ENCODE results near the gene PCED1B. TPM values are rescaled to one million over a fixed set of nuclear protein-coding genes. Genes with fewer than 3 reads are reported as not detected.

PCED1B gene
- total RNA-seq, 1 experiment from 2014 or later, result 3.3 TPM

DNA sequence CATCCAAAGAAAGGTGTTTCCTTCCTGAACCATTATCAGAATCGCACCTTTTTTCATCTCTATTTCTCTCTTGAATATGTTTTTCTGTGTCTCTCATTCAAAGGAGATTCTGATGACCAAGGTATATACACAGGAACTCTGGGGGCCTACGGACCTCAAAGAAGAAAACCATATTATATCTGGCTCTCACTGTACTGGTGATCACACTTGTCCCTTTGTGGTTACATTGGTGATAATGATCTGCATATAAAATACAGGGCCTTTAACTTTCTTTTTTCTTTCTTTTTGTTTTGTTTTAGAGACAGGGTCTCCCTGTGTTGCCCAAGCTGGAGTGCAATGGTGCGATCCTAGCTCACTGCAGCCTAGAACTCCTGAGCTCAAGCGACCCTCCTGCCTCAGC is 185.5 kb downstream of the PCED1B start:
- H3K56ac ChIP-seq (ENCODE audit: insufficient read length, low read depth, low read length), result no peak overlapping the region
- no peaks in the 10 kb centered on the region for H3K4me1 ChIP-seq (ENCODE audit: insufficient read depth, low read length)
- H3K27ac ChIP-seq (ENCODE audit: insufficient read length, low read depth, low read length), result no peak overlapping the region
- H3K4me3 Mint-ChIP-seq, result no peak overlapping the region
- H3K79me1 ChIP-seq (ENCODE audit: insufficient read depth, low read depth, low read length, poor library complexity, severe bottlenecking), result no peaks in the 10 kb centered on the region
- no peaks in the 10 kb centered on the region for H3K9me3 Mint-ChIP-seq
- no peak overlapping the region for H2BK5ac ChIP-seq (ENCODE audit: insufficient read length, low read length)
- H2BK120ac ChIP-seq (ENCODE audit: low read depth, low read length, poor library complexity, severe bottlenecking), result no peak overlapping the region
- no peak overlapping the region for H2BK15ac ChIP-seq (ENCODE audit: low read depth, low read length)
- no CpG with 5 or more reads among the region's 4 CpGs for WGBS (ENCODE audit: extremely low coverage, insufficient read length, low lambda C conversion rate)
- no peaks in the 10 kb centered on the region for H4K20me1 ChIP-seq (ENCODE audit: control insufficient read depth, insufficient read depth, insufficient read length)
- H3T11ph ChIP-seq (ENCODE audit: low read length), result no peak overlapping the region
- H4K91ac ChIP-seq (ENCODE audit: insufficient read length, low read depth, low read length), result no peak overlapping the region
- H3K14ac ChIP-seq (ENCODE audit: insufficient read depth, low read length), result no peak overlapping the region
- H2BK12ac ChIP-seq (ENCODE audit: insufficient read length, low read depth, low read length), result no peak overlapping the region
- no peak overlapping the region for H2AFZ ChIP-seq (ENCODE audit: low read length)
- H3K4me2 ChIP-seq (ENCODE audit: insufficient read depth, insufficient read length, low read length), result no peak overlapping the region
- no peak overlapping the region for H3K18ac ChIP-seq (ENCODE audit: insufficient read length, low read depth, low read length)
- no peak overlapping the region for H2AK5ac ChIP-seq (ENCODE audit: insufficient read length, low read length)
- H3K36me3 Mint-ChIP-seq (ENCODE audit: insufficient read depth in 1 of 3, low read depth in 3 of 3), result no peaks in the 10 kb centered on the region; a peak in 1 of 7 replicates
- no peak overlapping the region for H2BK20ac ChIP-seq (ENCODE audit: low read depth, low read length, poor library complexity, severe bottlenecking)
- no peaks in the 10 kb centered on the region for H3K9me3 ChIP-seq (ENCODE audit: control insufficient read depth, low read depth, low read length)
- no peak overlapping the region for H4K5ac ChIP-seq (ENCODE audit: insufficient read length, low read depth, low read length)
- TF ChIP-seq, protein P1, sequence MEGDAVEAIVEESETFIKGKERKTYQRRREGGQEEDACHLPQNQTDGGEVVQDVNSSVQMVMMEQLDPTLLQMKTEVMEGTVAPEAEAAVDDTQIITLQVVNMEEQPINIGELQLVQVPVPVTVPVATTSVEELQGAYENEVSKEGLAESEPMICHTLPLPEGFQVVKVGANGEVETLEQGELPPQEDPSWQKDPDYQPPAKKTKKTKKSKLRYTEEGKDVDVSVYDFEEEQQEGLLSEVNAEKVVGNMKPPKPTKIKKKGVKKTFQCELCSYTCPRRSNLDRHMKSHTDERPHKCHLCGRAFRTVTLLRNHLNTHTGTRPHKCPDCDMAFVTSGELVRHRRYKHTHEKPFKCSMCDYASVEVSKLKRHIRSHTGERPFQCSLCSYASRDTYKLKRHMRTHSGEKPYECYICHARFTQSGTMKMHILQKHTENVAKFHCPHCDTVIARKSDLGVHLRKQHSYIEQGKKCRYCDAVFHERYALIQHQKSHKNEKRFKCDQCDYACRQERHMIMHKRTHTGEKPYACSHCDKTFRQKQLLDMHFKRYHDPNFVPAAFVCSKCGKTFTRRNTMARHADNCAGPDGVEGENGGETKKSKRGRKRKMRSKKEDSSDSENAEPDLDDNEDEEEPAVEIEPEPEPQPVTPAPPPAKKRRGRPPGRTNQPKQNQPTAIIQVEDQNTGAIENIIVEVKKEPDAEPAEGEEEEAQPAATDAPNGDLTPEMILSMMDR (conservative IDR thresholded peaks at IDR 0.05), result no peak
- no peaks in the 10 kb centered on the region for H3K79me2 ChIP-seq (ENCODE audit: insufficient read depth, low read length)
- no peaks in the 10 kb centered on the region for H3K27me3 ChIP-seq (ENCODE audit: insufficient read depth, low read length)
- H3K23ac ChIP-seq (ENCODE audit: insufficient read length, low read depth, low read length), result no peak overlapping the region
- H3K4ac ChIP-seq (ENCODE audit: low read depth, low read length), result no peak overlapping the region
- no peak for DNase-seq
- H3K4me1 Mint-ChIP-seq, result no peaks in the 10 kb centered on the region
- no peak overlapping the region for H4K8ac ChIP-seq (replicated peaks; ENCODE audit: insufficient read length, low read depth, low read length)
- H3K27ac Mint-ChIP-seq, result no peak overlapping the region
- H3K27me3 Mint-ChIP-seq (ENCODE audit: low read depth), result no peaks in the 10 kb centered on the region; the same call in 1 of the 2 replicates
- no peaks in the 10 kb centered on the region for H3K23me2 ChIP-seq (ENCODE audit: insufficient read length, low read depth, low read length, poor library complexity, severe bottlenecking)
- H3K9ac ChIP-seq (ENCODE audit: extremely low read depth, insufficient read length, low read length), result no peak overlapping the region
